Right lung (tissue), 5 donors: ENCODE results near the gene ZNF460. TPM values are rescaled to one million over a fixed set of nuclear protein-coding genes. Genes with fewer than 3 reads are reported as not detected.

Experiments
- DNase-seq, 2 donors: peaks; one replicate each; pipeline ENCODE4 v3.0.0-alpha.2; 2013
- polyA plus RNA-seq, 5 donors: library from polyadenylated mRNA; unstranded; fragments of 120-200 nt; gene quantifications; one replicate each; pipeline versions ENCODE4 v1.2.1 to v1.2.3, GENCODE V29; 2013; ENCODE audit warnings: inconsistent platforms in 1 of 5, low replicate concordance in 1 of 5; ENCODE audit not compliant: insufficient read length in 5 of 5, insufficient read depth in 1 of 5

The ZNF460 gene
- polyA plus RNA-seq, 5 donors, result 1.8 to 5.5 (median 3.8) TPM

- DNase-seq, result no peak
These were observed 62.3 kb downstream of the ZNF460 start for GRCh38 chr19:57342582-57342981.

Other genes with a start within 250 kb of the ZNF460 start
- gene USP29, start 160.5 kb upstream of the ZNF460 start, polyA plus RNA-seq, result not detected
- under 1 TPM in 2 of 5 donors, not detected in 3; 0.04 to 0.06 TPM for gene ZIM3, start 135.3 kb upstream of the ZNF460 start, polyA plus RNA-seq
- not detected for gene DUXA, start 113.0 kb upstream of the ZNF460 start, polyA plus RNA-seq
- gene ZNF264, start 89.0 kb upstream of the ZNF460 start, polyA plus RNA-seq, result 10 to 100 TPM; 12.2 to 24.1 (median 21.1) TPM
- 1 to 10 TPM in 4 of 5 donors, under 1 TPM in 1; 0.85 to 3.4 (median 1.6) TPM for gene AURKC, start 49.5 kb upstream of the ZNF460 start, polyA plus RNA-seq
- gene ZNF805, start 39.9 kb upstream of the ZNF460 start, polyA plus RNA-seq, result 1 to 10 TPM; 3.8 to 7.6 (median 6.5) TPM
- gene ZNF543, start 40.0 kb downstream of the ZNF460 start, polyA plus RNA-seq, result 10 to 100 TPM in 3 of 5 donors, 1 to 10 TPM in 2; 7.2 to 11.6 (median 10.1) TPM
- 10 to 100 TPM; 12.5 to 21.0 (median 17.1) TPM for gene ZNF304, start 70.8 kb downstream of the ZNF460 start, polyA plus RNA-seq
- gene TRAPPC2B, start 83.1 kb downstream of the ZNF460 start, polyA plus RNA-seq, result 10 to 100 TPM; 12.4 to 17.2 (median 14.5) TPM
- 10 to 100 TPM in 1 of 5 donors, 1 to 10 TPM in 4; 5.2 to 10.1 (median 6.6) TPM for gene ZNF547, start 83.1 kb downstream of the ZNF460 start, polyA plus RNA-seq
- 10 to 100 TPM; 25.4 to 49.6 (median 37.1) TPM for gene ZNF548, start 109.4 kb downstream of the ZNF460 start, polyA plus RNA-seq
- gene ZNF17, start 130.7 kb downstream of the ZNF460 start, polyA plus RNA-seq, result 10 to 100 TPM in 4 of 5 donors, 1 to 10 TPM in 1; 9.1 to 17.1 (median 15.8) TPM
- 10 to 100 TPM in 4 of 5 donors, 1 to 10 TPM in 1; 8.7 to 13.1 (median 11.9) TPM for gene ZNF749, start 154.8 kb downstream of the ZNF460 start, polyA plus RNA-seq
- gene VN1R1, start 176.7 kb downstream of the ZNF460 start, polyA plus RNA-seq, result 1 to 10 TPM; 2.3 to 5.4 (median 4.5) TPM
- gene ZNF772, start 197.1 kb downstream of the ZNF460 start, polyA plus RNA-seq, result 10 to 100 TPM in 4 of 5 donors, 1 to 10 TPM in 1; 8.4 to 22.1 (median 19.2) TPM
- 10 to 100 TPM; 19.5 to 32.5 (median 22.7) TPM for gene ZNF419, start 207.3 kb downstream of the ZNF460 start, polyA plus RNA-seq
- 10 to 100 TPM; 12.1 to 17.5 (median 16.5) TPM for gene ZNF773, start 219.5 kb downstream of the ZNF460 start, polyA plus RNA-seq
- 10 to 100 TPM; 15.0 to 21.2 (median 20.1) TPM for gene ZNF549, start 246.9 kb downstream of the ZNF460 start, polyA plus RNA-seq